SIG-M5 treated with dmso at 0.1 percent for 504 hours (cell line): Measurements from ENCODE around the gene KIF3C.
"Not testable (repeated sequence)": the region's sequence is repeated elsewhere in the genome, so short reads cannot be mapped to it uniquely, and the experiment has no call there.

ENCODE experiments used
- DNase-seq: peaks from one replicate; lab custom pipeline; 2025; ENCODE audit not compliant: unreplicated experiment; lab: John Stamatoyannopoulos, UW

KIF3C gene

DNA sequence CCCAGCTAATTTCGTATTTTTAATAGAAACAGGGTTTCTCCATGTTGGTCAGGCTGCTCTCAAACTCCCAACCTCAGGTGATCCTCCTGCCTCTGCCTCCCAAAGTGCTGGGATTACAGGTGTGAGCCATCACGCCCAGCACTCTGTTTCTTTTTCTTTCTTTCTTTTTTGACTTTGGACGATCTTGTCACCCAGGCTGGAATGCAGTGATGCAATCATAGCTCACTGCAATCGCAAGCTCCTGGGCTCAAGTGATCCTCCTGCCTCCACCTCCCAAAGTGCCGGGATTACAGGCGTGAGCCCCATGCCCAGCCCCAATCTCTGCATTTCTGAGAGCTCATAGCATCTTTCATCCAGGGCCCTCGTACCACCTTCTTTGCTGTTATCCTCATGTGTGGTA is 17.1 kb upstream of the KIF3C start:
- not testable (repeated sequence) for DNase-seq

DNA sequence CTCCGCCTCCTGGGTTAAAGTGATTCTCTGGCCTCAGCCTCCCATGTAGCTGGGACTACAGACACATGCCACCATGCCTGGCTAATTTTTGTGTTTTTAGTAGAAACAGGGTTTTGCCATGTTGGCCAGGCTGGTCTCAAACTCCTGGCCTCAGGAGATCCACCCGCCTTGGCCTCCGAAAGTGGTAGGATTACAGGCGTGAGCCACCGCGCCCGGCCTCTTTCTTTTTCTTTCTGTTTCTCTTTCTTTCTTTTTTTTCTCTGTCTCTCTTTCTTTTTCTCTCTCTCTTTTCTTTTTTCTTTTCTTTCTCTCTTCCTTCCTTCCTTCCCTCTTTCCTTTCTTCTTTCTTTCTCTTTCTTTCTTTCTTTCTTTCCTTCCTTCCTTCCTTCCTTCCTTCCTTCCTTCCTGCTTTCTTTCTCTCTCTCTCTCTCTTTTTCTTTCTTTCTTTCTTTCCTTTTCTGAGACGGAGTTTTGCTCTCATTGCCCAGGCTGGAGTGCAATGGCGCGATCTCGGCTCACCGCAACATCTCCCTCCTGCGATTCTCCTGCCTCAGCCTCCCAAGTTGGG is 16.6 kb upstream of the KIF3C start:
- not testable (repeated sequence) for DNase-seq

DNA sequence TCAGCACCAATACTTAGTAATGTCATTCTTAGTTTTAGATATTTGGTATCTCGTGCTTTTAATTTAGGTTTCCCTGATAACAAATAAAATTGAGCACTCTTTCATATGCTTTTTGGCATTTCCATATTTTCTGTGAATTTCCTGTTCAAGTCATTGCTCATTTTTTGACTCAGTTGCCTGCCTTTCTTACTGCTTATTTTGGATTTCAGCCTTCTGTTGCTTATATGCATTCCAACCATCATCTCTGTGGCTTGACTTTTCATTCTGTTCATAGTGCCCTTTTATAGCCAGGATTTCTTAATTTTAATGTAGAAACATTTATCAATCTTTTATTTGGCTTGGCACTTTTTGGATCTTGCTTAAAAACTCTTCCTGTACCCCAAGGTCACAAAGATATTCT is 14.5 kb upstream of the KIF3C start:
- DNase-seq: no peak

DNA sequence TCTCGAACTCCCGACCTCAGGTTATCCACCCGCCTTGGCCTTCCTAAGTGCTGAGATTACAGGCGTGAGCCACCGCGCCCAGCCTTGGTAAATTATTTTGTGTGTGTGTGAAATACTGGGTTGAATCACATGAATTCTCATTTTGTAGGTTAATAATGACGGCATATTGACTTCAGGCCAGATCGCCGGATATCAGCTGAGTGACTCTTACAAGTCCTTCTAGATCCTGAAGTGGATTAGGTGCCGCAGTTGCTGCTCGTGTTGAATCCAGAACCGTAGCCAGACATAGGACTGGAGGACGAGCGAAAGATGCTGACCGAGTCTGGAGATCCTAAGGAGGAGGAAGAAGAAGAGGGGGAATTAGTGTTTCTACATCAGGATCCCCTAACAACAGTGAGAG is 12.2 kb upstream of the KIF3C start:
- DNase-seq: no peak

DNA sequence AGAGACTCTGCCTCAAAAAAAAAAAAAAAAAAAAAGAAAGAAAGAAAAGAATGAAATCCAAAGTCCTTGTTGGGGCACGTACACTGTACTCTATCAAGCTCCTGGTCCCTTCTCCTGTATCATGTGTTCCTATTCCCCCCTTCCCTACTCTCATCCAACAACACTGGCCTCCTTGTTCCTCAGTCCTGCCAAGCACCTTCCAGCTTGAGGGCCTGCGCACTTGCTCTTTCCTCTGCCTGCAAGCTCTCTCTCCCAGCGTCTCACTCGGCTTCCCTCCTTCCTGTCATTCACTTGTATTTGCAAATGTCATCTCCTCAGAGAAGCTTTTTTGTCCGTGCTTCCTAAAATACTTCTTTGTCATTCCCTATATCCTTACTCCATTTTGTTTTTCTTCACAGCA is 10.8 kb upstream of the KIF3C start:
- no peak for DNase-seq

DNA sequence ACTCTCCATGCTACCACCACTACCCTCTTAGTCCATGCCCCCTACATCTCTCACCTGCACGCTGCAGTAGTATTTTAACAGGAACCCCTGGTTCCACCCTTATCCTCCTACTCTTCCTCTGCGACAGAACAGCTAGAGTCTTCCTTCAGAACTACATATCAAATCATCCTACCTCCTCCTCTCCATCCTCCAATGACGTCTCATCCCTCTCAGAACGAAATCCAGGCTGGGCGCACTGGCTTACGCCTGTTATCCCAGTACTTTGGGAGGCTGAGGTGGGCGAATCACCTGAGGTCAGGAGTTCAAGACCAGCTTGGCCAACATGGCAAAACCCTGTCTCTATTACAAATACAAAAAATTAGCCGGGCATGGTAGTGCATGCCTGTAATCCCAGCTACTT is 10.3 kb upstream of the KIF3C start:
- DNase-seq: no peak

DNA sequence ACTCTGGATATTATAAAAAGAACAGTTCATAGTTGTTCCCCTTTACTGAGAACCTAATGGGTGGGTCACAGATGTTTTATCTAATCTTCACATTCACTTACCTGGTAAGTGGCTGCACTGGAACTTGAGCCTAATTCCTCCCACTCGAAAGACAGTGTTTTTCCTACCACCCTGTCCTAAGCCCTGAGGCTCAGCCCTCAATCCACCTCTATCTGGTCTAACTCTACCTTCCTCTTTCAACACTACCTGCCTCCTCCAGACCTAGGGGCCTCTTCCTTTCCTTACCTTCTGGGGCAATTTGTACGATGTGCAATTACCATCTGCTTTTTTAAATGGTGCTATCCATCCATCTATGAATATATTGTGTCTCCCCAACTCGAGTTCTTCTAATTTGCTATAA is 9.7 kb upstream of the KIF3C start:
- DNase-seq: no peak

DNA sequence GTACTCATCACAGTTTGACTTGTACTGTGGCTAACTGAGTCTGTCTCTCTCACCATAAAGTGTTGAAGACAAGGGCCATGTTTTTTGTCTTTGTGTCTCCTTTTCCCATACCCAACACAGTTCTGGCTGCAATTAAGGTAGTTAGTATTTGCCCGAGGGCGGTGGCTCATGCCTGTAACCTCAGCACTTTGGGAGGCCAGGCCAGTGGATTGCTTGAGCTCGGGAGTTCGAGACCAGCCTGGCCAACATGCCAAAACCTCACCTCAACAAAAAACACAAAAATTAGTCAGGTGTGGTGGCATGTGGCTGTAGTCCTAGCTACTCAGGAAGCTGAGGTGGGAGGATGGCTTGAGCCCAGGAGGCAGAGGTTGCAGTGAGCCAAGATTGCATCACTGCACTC is 6.9 kb upstream of the KIF3C start:
- no peak for DNase-seq

DNA sequence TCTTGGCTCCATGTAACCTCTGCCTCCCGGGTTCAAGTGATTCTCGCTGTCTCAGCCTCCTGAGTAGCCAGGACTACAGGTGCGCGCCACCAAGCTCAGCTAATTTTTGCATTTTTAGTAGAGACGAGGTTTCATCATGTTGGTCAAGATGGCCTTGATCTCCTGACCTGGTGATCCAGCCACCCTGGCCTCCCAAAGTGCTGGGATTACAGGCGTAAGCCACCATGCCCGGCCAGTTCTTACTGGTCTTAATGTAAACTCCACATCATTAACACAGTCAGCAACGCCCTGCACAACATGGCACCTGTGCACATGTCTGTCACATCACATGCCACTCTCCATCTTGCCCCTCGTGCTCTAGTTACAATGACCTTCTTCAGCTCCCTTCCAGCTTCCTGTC is 5.8 kb upstream of the KIF3C start:
- DNase-seq: no peak

DNA sequence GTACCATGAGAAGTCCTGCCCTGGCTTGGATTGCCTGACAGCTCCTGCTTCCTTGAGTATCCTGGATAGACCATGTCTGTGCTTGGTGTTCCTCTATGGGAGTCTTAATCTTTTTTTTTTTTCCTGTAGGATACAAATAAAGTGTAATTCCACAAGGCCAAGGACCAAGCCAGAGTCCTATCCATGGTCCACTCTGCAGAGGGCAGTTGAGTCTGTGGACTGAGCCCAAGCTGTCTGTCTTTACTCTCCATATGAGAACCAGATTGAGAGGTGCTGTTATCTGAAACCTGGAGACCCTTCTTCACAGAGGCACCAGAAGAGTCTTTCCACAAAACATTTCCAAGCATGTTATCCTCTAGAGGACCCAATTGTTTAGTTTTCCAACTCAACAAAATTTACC is 1.4 kb upstream of the KIF3C start:
- no peak for DNase-seq

DNA sequence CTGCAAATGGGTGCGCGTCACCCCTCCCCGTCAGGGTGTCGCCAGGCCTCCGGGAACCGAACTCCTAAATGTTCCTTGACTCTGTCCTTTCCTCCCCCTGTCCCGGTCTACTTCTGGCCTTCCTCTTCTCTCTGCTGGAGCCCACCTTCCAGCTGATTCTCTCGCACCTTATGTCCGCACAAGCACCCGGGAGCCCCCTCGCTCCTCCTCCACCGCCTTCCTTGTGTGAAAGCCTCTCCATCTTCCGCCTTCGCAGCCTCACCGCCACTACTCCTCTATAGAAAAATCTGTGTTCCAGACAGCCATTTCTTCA is 627 bp upstream of the KIF3C start:
- no peak for DNase-seq

DNA sequence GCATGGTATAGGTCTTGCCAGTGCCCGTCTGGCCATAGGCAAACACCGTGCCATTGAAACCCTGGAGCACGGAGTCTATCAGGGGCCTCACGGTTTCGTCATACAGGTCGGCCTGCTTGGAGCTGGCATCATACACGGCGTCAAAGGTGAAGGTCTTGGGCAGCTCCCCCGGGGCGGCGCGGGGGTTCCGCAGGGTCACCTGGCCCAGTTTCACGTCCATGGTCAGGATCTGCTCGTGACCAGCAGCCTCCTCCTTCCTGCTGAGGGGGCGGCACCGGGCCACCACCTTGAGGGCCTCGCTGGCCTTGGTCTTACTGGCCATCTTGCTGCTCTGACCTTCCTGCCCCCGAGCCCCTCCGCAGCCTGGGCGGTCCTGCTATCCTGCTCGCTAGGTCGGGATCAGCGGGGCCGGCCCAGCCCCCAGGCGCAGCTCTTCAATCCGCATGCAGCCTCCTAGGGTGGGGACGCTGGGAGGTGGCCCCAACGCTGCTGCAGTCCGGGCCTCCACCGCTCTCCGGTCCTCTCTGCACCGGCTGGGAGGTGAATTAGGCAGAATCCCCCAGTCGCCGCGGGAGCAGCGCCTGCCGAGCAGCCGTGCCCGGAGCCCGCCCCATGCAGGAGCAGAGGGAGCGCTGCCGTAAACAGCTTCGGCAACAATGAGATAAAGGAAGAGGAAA is 563 bp downstream of the KIF3C start:
- no peak for DNase-seq

DNA sequence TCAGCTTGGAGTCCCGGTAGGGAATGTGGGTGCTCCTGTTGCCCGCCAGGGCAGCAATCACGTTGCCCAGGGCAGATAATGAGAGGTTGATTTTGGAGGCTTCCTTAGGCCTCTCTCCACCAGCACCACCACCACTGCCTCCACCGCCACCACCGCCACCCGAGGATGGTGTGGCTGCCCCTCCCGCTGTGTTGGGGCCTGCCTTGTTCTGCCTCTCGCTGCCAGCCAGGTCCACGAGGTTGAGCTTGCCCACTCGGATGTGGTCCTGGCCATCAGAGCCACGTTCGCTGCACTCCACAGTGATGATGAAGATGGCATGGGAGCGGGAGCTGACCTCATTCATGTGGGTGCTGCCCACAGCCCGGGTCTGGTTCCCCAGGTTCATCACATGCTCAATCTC is 1.3 kb downstream of the KIF3C start:
- DNase-seq: no peak

DNA sequence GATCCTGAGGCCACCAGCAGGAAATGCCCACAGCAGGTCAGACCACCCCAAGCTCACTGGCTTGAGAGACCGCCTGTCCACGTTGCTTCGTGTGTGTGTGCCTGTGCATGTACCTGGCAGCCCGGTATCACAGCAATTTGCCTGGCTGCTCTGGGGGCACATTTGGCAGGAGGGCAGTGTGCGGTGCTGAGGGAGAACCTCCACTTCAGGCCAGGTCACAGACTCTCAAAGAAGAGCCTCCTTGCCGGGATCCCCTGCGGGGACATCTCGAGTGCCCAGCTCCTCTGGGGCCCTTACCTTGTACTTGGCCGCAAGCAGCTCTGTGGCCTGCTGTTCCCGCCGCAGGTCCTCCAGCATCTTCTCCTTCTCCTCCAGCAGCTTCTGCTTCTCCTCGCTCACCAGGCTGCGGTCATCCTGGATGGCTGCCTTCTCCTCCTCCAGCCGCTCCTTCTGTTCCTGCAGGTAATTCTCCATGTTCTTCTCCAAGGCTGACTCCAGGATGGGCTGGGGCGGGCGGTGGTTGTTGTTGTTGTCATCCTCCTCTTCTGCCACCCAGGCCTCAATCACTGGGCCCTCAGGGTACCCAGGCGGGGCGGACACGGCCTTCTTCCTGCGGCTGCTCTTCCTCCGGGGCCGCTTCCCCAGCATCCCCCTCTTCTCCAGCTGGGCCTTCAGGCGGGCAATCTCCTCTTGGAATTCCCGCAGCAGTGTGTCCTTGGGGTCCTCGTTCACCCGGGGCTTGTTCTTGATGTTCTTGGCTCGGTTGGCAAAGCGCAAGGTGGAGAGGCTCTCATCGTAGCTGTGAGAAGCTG is 2.0 kb downstream of the KIF3C start:
- DNase-seq: no peak

DNA sequence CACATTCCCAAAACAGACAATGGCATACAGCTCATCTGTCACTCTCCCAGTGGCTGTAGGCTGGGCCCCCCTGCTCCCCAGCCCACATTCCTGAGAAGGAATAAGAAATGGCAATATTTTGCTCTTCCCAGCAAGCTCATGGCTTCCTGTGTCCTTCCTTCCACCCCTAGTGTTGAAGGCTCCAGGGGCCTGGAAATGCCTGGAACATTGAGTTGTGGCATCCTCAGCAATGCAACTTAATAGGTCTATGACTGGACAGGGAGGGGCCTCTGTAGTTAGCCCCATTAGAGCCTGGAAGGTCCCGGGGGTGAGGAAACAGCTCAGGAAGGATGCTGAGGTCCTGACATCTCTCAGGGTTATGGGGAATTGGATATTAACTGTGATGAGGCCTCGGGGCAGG is 3.3 kb downstream of the KIF3C start:
- DNase-seq: no peak

DNA sequence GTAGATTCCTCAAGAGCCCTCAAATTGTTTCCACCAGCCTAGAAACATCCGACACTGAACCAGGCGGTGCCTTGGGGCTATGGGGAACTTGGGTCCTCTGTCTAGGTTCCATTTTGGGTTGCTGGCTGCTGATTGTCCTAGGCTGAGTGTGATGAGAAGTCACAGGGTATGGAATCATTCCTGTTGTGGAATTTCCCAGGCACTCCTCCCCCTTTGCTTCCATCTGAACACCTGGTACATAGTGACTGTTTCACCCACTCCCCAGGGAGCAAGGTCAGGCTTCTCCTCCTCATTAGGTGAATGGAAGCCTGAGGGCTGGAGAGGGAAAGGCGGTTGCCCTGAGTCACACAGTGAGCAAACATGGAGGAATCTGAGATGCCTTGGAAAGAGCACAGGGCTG is 4.5 kb downstream of the KIF3C start:
- no peak for DNase-seq

DNA sequence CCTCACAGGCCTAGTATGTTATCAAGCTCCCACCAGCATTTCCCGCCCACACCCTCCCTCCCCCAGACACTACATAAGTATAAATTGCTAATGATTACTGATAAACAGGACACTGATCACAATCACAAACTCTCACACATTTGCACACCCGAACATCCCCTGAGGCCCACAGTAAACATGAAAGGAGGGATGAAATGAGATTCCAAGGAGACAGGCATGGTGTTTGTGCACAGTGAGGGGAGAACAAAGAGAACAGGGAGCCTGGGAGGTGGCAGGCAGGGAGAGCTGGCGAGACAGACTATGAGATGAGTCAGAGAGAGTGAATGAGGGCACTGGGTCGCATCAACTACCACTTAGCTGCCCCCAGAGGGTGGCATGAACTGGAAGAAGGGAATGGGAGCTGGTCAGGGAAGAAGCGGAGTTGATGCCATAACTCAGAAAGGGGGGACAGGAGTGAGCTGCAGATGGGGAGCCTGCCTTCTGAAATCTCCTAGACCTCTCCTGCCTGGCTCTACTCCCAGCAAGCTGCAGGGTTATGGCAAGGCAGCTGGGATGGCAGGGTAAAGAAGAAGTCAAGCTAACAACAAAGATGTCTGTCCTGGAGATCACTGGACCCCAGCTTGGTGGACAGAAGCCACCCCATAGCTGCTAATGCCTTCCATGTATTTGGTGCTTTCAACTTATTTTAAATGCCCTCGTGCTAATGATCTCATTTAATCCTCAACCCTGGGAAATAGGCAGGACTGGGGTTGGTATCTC is 5.1 kb downstream of the KIF3C start:
- DNase-seq: no peak

DNA sequence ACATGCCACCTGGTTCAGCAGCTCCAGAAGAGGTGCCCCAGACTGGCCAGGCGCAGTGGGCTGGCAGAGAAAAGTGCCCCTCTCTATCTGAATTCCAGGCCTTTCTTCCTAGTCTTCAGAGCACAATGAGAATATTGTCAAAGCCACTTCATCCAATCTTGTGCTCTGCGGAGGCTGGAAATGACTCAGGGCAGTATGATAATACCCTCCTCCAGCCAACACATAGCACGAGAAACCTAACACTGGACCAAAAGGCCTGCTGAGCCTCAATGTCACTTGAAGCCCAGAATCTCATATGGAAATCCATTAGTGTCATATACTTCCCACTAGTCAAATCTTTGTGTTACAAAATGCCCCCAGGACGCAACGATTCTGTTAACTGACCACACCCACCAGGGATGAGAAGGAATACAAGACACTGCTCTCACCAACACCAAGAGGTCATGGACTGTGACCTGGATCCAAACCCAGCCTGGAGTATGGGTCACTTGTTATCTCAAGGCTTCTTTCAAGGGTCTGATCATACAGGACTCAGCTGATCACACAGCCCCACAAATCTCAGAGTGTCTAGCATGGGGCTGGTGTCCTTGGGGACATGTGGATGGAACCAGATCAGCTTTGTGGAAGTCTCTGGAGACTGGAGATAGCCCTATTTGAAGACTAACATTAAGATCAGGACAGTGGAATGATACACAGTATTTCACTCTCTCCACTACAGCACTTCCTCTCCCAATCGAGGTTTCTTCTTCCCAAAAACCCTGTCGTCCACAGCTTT is 10.1 kb downstream of the KIF3C start:
- DNase-seq: no peak

DNA sequence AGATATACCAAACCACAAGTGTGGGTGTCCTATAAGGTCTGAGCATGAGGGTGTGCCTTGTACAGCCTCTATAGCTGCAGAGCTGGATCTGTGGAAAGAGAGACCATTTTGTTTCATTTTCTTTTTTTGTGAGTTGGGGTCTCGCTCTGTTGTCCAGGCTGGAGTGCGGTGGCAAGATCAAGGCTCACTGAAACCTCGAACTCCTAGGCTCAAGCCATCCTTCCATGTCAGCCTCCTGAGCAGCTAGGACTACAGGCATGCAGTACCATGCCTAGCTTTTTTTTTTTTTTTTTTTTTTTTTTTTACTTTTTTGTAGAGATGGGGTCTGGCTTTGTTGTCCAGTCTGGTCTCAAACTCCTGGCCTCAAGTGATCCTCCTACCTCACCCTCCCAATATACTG is 10.7 kb downstream of the KIF3C start:
- no peak for DNase-seq

DNA sequence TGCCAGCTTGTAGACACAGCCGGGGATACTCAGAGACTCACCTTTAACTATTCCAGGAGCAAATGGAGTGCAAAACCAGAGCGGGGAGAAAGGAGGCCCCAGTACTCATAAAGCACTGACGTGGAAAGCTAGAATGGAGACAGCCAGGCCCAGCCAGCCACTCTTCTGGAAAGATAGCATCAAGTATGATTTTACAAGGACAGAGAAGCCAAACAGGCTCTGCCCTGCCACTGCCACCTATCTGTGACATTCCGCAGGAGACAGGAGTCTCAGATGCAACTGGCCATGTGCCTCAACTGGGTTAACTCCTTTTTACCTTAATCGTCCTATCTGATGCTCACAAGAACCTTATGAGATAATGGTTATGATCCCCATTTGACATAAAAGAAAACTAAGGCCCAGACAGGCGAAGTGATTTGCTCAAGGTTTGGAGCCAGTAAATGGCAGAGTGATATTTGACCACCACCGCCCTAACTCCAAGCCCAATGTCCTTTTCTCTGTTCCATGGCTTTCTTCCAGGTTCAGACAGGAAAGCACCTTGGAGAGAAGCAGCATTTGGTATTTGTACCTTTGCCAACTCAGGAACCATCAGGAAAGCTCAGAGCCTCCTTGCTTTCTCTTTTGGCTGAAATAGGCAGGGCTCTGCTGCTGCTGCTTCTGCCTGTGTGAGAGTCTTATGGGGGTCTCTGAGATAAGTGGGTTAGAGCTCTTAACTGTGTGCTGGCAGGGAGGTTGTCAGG is 15.6 kb downstream of the KIF3C start:
- DNase-seq: no peak

DNA sequence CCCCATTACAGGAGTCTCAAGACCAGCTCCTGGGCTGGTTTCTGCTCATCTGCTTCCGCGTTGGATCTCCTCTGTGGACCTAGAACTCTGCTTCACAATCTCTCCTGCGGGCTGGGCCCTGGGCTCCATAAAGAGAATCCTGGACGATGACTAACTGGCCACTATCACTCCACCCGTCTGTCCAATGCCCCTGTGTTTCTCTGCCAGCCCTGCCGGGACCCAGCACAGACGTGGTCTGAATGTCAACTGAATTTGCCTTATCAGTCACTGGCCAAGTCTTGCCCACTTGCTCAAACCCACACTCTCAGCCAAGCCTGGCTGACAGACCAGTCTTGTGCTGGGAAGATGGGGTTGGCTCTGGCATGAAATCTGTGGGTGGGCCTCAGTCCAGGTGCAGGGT is 17.4 kb downstream of the KIF3C start:
- DNase-seq: no peak
